Activated naive CD8-positive, alpha-beta T cell treated with anti-CD3 and anti-CD28 coated beads, Interleukin-2, amount 50 U/mL, for 24 hours (primary cell): ENCODE data around the gene CAPZA2.

Experiments
- ATAC-seq: fragments of 150-1000 bp; cut with Tn5 transposase; one replicate; pipeline ENCODE4 v1.10.0; 2021
- DNase-seq: peaks from one replicate; pipeline ENCODE4 v3.0.0; 2021
- H3K27ac Mint-ChIP-seq: one replicate; pipeline ENCODE4 v1.8.0; 2021; ENCODE audit warnings: mild to moderate bottlenecking, mixed read lengths
- H3K27me3 Mint-ChIP-seq: one replicate; pipeline ENCODE4 v1.8.0; 2021; ENCODE audit warnings: mixed read lengths
- H3K36me3 Mint-ChIP-seq: one replicate; pipeline ENCODE4 v1.8.0; 2021; ENCODE audit warnings: low read depth, mixed read lengths
- H3K4me1 Mint-ChIP-seq: one replicate; pipeline ENCODE4 v1.8.0; 2021; ENCODE audit warnings: mixed read lengths
- H3K4me3 Mint-ChIP-seq: one replicate; pipeline ENCODE4 v1.8.0; 2021; ENCODE audit warnings: mild to moderate bottlenecking, moderate library complexity, mixed read lengths
- H3K9me3 Mint-ChIP-seq: one replicate; pipeline ENCODE4 v1.8.0; 2021; ENCODE audit warnings: mixed read lengths

Gene CAPZA2

DNA sequence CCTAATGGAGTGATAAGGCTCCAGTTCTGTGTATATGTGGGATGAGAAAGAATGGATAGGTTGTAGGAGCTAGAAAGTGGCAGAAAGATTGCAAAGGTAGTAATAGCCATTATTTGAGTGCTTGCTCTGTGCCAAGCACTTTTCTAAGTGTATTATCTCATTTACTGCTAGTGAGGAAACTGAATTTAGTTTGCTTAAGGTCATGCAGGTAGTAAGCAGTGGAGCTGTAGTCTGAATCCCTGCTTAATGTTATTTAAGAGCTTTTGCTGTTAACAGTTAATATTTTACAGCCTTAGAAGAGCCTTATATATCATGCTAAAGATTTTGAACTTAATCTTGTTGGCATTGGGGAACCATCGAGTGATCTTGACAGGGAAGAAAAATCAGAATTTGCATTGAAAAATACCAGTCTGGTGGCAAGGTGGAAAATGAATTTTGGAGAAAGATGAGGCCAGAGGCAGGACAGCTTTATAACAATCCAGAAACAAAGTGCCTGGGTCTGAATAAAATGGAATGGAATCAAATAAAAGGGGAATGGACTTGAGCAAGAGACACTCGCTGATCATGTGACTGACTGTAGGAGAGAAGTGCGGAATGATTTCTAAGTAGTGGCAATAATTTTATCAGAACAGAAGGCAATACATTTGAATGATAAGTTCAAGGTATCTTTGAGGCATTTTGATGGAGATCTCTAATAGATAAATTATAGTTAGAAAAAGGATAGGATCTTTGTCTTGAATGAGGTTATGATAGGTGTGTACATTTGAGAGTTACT lies 15.2 kb downstream of the CAPZA2 start:
- H3K36me3 Mint-ChIP-seq, result peaks cover 26% of the 10 kb centered on the region
- no peaks in the 10 kb centered on the region for H3K27me3 Mint-ChIP-seq
- DNase-seq, result no peak
- no peak for ATAC-seq
- peaks cover 35% of the 10 kb centered on the region for H3K4me1 Mint-ChIP-seq
- H3K9me3 Mint-ChIP-seq, result no peaks in the 10 kb centered on the region
- no peak overlapping the region for H3K4me3 Mint-ChIP-seq
- no peak overlapping the region for H3K27ac Mint-ChIP-seq

DNA sequence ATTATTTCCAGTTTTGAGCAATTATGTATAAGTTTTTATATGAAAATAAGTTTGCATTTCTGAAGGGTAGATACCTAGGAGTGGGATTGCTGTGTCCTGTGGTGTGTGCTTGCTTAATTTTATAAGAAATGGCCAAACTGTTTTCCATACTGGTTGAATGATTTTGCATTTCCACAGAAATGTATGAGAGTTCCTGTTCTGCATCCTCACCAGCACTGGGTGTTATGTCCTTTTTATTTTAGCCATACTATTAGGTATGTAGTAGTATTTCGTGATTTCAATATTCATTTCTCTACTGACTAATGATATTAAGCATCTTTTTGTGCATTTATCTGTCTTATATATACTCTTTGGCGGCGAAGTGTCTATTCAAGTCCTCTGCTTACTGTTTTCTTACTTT lies 22.3 kb downstream of the CAPZA2 start:
- Mint-ChIP-seq H3K27ac (no peak overlapping the region), H3K36me3 (peaks cover 20% of the 10 kb centered on the region), H3K4me1 (peaks cover 22% of the 10 kb centered on the region), H3K27me3 (no peaks in the 10 kb centered on the region), H3K4me3 (no peak overlapping the region), H3K9me3 (peaks cover 4% of the 10 kb centered on the region)
- ATAC-seq (no peak), DNase-seq (no peak)

DNA sequence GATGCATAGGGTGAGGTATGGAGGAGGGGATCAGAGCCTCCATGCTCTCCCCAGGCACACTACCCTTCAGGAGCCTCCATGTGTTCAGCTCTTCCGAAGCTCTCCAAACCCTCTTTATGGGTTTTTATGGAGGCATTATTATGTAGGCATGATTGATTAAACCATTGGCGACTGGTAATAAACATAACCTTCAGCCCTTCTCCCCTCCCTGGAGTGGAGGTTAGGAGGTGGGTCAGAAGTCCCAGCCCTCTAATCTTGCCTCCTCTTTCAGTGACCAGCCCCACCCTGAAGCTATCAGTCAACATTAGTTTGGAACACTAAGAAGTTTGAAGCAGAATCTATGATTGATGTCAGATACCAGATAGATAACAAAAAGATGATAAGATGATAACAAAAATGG lies 23.3 kb downstream of the CAPZA2 start:
- peaks cover 22% of the 10 kb centered on the region for H3K4me1 Mint-ChIP-seq
- H3K4me3 Mint-ChIP-seq, result no peak overlapping the region
- no peak for DNase-seq
- no peak overlapping the region for H3K27ac Mint-ChIP-seq
- no peaks in the 10 kb centered on the region for H3K27me3 Mint-ChIP-seq
- peaks cover 4% of the 10 kb centered on the region for H3K9me3 Mint-ChIP-seq
- peaks cover 24% of the 10 kb centered on the region for H3K36me3 Mint-ChIP-seq
- ATAC-seq, result no peak

DNA sequence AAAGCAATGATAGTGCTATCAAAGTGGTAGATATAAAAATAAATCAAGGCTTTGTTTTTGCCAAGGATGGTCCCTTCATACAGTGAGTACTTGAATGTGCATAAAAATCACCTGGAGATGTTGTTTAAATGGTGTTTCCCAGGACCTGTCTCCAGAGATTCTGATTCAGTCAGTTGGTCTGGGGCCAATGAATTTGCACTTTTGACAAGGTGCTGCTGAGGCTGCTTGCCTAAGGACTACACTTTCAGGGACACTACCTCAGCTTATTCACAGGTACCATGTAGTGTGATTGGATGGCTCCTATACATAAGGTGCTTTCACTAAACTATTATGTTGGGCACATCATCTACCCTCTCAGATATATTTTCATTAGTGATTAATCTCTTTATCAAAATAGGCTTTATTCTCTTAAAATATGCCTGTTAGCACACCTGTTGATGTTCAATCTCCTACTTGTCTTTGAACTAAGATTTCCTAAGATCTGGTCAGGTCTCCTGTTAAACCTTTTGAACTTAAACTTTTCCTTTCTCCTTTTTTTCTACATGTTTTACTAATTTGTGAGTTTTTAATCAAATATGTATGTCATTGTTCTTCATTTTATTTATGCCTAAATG lies 24.3 kb downstream of the CAPZA2 start:
- DNase-seq (no peak), ATAC-seq (no peak)
- Mint-ChIP-seq H3K27me3 (no peaks in the 10 kb centered on the region), H3K36me3 (peaks cover 26% of the 10 kb centered on the region), H3K9me3 (peaks cover 4% of the 10 kb centered on the region), H3K4me1 (peaks cover 19% of the 10 kb centered on the region), H3K27ac (no peak overlapping the region), H3K4me3 (no peak overlapping the region)

DNA sequence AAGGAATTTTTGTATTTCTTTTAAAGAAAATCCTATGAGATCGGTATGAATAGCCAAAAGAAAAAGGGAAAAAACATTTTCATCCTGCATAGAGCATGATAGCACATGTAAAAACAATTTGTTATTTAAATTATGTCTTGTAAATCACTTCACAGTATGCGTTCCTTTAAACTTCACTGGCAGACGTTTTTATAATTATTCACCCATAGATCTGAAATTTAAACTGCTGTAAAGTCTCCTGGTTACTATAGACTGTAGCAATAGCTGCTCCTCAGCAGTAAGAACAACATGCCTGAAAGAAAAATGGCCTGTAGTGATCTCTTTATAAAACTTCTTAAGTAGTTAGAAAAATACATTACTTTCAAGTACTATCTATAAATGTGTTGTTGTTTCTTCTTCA lies 26.5 kb downstream of the CAPZA2 start:
- Mint-ChIP-seq H3K27ac (no peak overlapping the region), H3K4me3 (no peak overlapping the region), H3K27me3 (no peaks in the 10 kb centered on the region), H3K9me3 (peaks cover 4% of the 10 kb centered on the region), H3K36me3 (peaks cover 40% of the 10 kb centered on the region), H3K4me1 (peaks cover 18% of the 10 kb centered on the region)
- ATAC-seq (no peak), DNase-seq (no peak)

DNA sequence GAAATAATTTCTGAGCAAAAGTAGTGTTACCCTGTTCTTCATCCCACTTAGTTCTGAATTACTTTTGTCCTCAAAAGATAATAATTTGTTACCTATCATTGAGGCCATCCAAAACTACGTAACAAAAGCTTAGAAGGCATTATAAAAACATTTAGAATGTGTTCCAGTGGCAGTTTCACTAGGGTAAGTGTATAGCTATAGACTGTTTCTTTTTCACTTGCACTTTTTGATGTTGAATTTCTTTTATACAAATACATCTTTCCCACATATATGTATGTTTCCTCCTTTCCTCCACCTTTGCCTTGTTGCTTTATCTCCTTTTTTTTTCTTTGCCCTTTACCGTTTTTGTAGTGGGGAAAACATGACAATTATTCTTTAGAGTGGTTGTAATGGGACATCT lies 33.5 kb downstream of the CAPZA2 start:
- H3K4me3 Mint-ChIP-seq, result no peak overlapping the region
- H3K9me3 Mint-ChIP-seq, result no peaks in the 10 kb centered on the region
- H3K36me3 Mint-ChIP-seq, result peaks cover 53% of the 10 kb centered on the region

DNA sequence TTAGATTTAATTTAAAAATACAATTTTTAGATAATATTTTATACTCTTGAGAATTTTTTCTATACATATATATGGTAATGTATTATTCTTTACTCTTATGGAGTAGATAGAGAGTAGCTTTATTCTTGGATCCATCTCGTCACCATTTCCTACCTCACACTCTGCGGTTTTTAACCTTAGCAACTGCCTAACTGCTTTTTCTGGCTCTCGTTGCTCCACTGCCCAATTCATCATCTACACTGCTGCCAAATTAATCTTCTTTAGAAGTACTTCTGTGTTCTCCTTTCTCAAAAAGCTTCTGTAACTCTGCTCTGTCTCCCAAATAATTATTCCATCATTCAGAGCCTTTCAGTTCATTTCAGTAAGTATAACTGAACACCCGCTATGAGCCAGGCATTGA lies 35.3 kb downstream of the CAPZA2 start:
- H3K36me3 Mint-ChIP-seq, result peaks cover 50% of the 10 kb centered on the region
- H3K27ac Mint-ChIP-seq, result no peak overlapping the region
- no peak for ATAC-seq
- H3K4me1 Mint-ChIP-seq, result peaks cover 4% of the 10 kb centered on the region
- no peaks in the 10 kb centered on the region for H3K27me3 Mint-ChIP-seq
- H3K4me3 Mint-ChIP-seq, result no peak overlapping the region
- DNase-seq, result no peak
- H3K9me3 Mint-ChIP-seq, result no peaks in the 10 kb centered on the region

More for the DNA sequence above, 33.5 kb downstream of the CAPZA2 start:
- ATAC-seq (no peak), DNase-seq (no peak)
- Mint-ChIP-seq H3K27me3 (no peaks in the 10 kb centered on the region), H3K27ac (no peak overlapping the region), H3K4me1 (peaks cover 4% of the 10 kb centered on the region)

GRCh38 chr7:116899308-116899707 lies 36.9 kb downstream of the CAPZA2 start:
- DNase-seq, result no peak
- no peak for ATAC-seq
- peaks cover 51% of the 10 kb centered on the region for H3K36me3 Mint-ChIP-seq
- no peaks in the 10 kb centered on the region for H3K27me3 Mint-ChIP-seq
- H3K4me3 Mint-ChIP-seq, result no peak overlapping the region
- no peaks in the 10 kb centered on the region for H3K4me1 Mint-ChIP-seq
- H3K9me3 Mint-ChIP-seq, result no peaks in the 10 kb centered on the region
- H3K27ac Mint-ChIP-seq, result no peak overlapping the region

DNA sequence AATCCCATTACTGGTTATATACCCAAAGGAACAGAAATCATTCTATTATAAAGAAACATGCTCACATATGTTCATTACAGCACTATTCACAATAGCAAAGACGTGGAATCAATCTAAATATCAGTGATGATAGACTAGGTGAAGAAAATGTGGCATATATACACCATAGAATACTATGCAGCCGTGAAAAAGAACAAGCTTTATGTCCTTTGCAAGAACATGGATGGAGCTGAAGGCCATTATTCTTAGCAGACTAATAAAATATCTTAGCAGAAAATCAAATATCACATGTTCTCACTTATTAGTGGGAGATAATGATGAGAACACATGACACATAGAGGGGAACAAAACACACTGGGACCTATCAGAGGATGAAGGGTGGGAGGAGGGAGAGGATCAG lies 38.8 kb downstream of the CAPZA2 start:
- H3K4me1 Mint-ChIP-seq, result no peaks in the 10 kb centered on the region
- DNase-seq (no peak), ATAC-seq (no peak)
- no peaks in the 10 kb centered on the region for H3K27me3 Mint-ChIP-seq
- no peak overlapping the region for H3K27ac Mint-ChIP-seq
- H3K36me3 Mint-ChIP-seq, result peaks cover 51% of the 10 kb centered on the region
- H3K4me3 Mint-ChIP-seq, result no peak overlapping the region
- H3K9me3 Mint-ChIP-seq, result no peaks in the 10 kb centered on the region

- H3K27me3 Mint-ChIP-seq, result no peaks in the 10 kb centered on the region
- H3K9me3 Mint-ChIP-seq, result no peaks in the 10 kb centered on the region
- H3K4me3 Mint-ChIP-seq, result no peak overlapping the region
- H3K27ac Mint-ChIP-seq, result no peak overlapping the region
- ATAC-seq (no peak), DNase-seq (no peak)
- H3K4me1 Mint-ChIP-seq, result no peaks in the 10 kb centered on the region
- peaks cover 63% of the 10 kb centered on the region for H3K36me3 Mint-ChIP-seq
These were observed 40.5 kb downstream of the CAPZA2 start for GRCh38 chr7:116902867-116903266.

DNA sequence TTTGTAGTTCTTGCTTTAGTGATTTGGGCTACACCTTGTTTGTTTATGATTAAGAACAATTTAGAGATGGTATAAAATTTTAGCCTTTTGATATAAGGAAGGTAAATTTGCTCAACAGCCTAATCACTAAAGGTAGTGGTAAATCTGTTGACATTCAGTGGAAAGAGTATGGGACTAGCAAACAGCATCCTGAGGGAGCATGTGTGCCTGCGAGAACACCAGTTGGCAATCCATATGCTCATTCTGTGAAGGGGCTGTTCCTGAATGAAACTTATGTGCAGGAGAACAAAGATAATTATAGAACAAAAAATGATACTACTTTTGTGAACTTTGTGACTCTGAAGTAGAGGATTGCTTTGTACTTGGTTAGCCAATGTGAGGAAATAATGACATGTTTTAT lies 44.0 kb downstream of the CAPZA2 start:
- DNase-seq, result no peak
- H3K36me3 Mint-ChIP-seq, result peaks cover 55% of the 10 kb centered on the region
- no peak overlapping the region for H3K27ac Mint-ChIP-seq
- H3K9me3 Mint-ChIP-seq, result no peaks in the 10 kb centered on the region
- no peak for ATAC-seq
- H3K4me1 Mint-ChIP-seq, result no peaks in the 10 kb centered on the region
- no peak overlapping the region for H3K4me3 Mint-ChIP-seq
- no peaks in the 10 kb centered on the region for H3K27me3 Mint-ChIP-seq

DNA sequence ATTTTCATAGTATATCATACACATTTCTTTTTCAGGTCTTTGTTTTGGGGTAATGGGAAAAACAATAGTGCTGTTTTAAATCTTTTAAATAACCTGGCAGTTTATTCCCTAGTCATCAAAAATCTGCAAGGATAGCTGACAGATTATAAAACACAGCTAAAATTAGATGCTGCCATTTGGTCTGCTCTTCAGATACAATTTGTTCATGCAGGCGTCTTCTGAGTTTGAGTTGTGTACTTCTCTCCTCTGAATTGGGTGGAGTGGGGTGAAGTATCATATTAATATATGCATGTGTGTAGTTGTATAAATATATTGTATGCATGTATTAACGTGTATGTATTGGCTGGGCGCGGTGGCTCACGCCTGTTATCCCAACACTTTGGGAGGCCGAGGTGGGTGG lies 48.0 kb downstream of the CAPZA2 start:
- Mint-ChIP-seq H3K27me3 (no peaks in the 10 kb centered on the region), H3K36me3 (peaks cover 60% of the 10 kb centered on the region), H3K4me3 (no peak overlapping the region), H3K9me3 (no peaks in the 10 kb centered on the region), H3K4me1 (peaks cover 9% of the 10 kb centered on the region), H3K27ac (no peak overlapping the region)
- ATAC-seq, result no peak
- DNase-seq, result no peak

DNA sequence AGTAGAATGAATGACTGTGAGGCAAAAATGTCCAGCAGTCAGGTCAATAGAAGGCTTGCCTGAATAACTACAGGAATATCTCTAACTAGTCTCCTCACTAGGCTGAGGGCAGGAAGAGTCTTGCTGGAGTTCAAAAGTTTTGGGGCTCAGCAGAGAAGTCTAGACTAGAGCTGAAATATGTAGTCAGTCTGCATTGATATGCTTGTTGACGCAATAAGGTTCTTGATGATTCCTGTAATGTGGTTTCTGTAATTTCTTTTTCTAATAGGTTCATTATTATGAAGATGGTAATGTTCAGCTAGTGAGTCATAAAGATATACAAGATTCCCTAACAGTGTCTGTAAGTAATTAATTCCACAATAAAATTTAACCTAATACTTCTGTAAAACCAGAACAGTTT lies 49.4 kb downstream of the CAPZA2 start:
- Mint-ChIP-seq H3K27ac (no peak overlapping the region), H3K27me3 (no peaks in the 10 kb centered on the region)

DNA sequence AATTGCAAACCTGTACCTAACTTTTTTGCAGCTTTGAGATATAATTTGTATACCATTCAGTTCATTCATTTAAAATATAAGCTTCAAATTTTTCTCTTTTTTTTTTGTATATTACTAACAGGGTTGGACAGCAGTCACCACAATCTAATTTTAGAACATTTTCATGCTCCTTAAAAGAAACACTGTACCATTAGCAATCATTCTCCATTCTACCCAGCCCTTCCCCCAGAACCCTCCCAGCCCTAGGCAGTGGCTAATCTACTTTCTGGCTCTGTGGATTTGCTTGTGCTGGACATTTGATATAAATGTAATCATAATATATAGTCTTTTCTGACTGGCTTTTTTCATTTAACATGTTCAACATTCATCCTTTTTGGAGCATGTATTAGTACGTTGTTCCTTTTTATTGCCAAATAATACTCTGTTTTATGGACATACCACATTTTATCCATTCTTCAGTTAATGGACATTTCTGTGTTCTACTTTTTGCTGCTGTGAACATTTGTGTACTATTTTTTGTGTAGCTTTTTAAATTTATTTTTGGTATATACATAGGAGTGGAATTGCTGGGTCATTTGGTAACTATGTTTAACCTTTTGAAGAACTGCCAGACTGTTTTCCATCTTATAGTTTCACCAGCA lies 50.0 kb downstream of the CAPZA2 start:
- no peak overlapping the region for H3K27ac Mint-ChIP-seq
- H3K27me3 Mint-ChIP-seq, result no peaks in the 10 kb centered on the region
- ATAC-seq (peak; percentile 20), DNase-seq (no peak)
- H3K9me3 Mint-ChIP-seq, result no peaks in the 10 kb centered on the region
- H3K4me1 Mint-ChIP-seq, result peaks cover 9% of the 10 kb centered on the region
- no peak overlapping the region for H3K4me3 Mint-ChIP-seq
- peaks cover 61% of the 10 kb centered on the region for H3K36me3 Mint-ChIP-seq

More for the DNA sequence above, 49.4 kb downstream of the CAPZA2 start:
- peaks cover 61% of the 10 kb centered on the region for H3K36me3 Mint-ChIP-seq
- no peak for DNase-seq
- peaks cover 9% of the 10 kb centered on the region for H3K4me1 Mint-ChIP-seq
- no peaks in the 10 kb centered on the region for H3K9me3 Mint-ChIP-seq
- no peak for ATAC-seq
- H3K4me3 Mint-ChIP-seq, result no peak overlapping the region

DNA sequence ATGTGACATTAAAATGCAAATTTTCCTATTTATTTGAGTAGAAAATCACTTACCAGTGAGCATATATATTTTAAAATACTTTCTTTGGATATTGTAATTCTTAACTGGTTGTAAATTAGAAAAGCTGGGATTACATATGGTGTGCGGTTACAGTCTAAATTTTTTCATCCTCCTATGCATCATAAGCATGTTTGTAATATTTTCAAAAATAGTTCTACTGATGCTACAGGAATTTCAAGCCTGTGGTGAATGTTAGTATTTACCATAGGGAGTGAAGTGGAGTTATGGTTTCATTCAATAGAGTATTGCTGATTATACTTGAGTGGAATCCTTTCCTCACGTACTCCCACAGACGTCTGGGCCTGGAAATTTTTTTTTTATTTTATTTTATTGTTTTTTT lies 56.3 kb downstream of the CAPZA2 start:
- no peak overlapping the region for H3K27ac Mint-ChIP-seq
- H3K27me3 Mint-ChIP-seq, result no peaks in the 10 kb centered on the region
- H3K4me1 Mint-ChIP-seq, result no peaks in the 10 kb centered on the region
- H3K4me3 Mint-ChIP-seq, result no peak overlapping the region
- DNase-seq, result no peak
- H3K9me3 Mint-ChIP-seq, result no peaks in the 10 kb centered on the region
- ATAC-seq, result no peak
- H3K36me3 Mint-ChIP-seq, result peaks cover 41% of the 10 kb centered on the region
